AML-193 (cell line): Measurements from ENCODE around the gene DNAJC6.
"Not testable (repeated sequence)": the region's sequence is repeated elsewhere in the genome, so short reads cannot be mapped to it uniquely, and the experiment has no call there.

ENCODE experiments used
- DNase-seq, 2 experiments: peaks; one replicate each; lab custom pipeline; 2025; lab: John Stamatoyannopoulos, UW

The DNAJC6 gene

GRCh38 chr1:65357291-65357960 is 48.1 kb downstream of the DNAJC6 start:
- DNase-seq = no peak

- DNase-seq = no peak
Observed at GRCh38 chr1:65359888-65360287, 50.5 kb downstream of the DNAJC6 start.

GRCh38 chr1:65360648-65361047 is 51.3 kb downstream of the DNAJC6 start:
- DNase-seq = no peak

- no peak for DNase-seq
Observed at GRCh38 chr1:65362545-65362944, 53.2 kb downstream of the DNAJC6 start.

GRCh38 chr1:65363484-65363883 is 54.1 kb downstream of the DNAJC6 start:
- no peak for DNase-seq

GRCh38 chr1:65368403-65368802 is 59.1 kb downstream of the DNAJC6 start:
- no peak for DNase-seq

- DNase-seq = no peak
Observed at GRCh38 chr1:65371544-65371943, 62.2 kb downstream of the DNAJC6 start.

GRCh38 chr1:65372557-65372956 is 63.2 kb downstream of the DNAJC6 start:
- no peak for DNase-seq

GRCh38 chr1:65377496-65378246 is 68.3 kb downstream of the DNAJC6 start:
- DNase-seq = no peak

- DNase-seq = no peak
Observed at GRCh38 chr1:65378247-65378946, 69.1 kb downstream of the DNAJC6 start.

GRCh38 chr1:65384426-65384825 is 75.1 kb downstream of the DNAJC6 start:
- not testable (repeated sequence) for DNase-seq

GRCh38 chr1:65386439-65386838 is 77.1 kb downstream of the DNAJC6 start:
- no peak for DNase-seq

GRCh38 chr1:65387821-65388220 is 78.5 kb downstream of the DNAJC6 start:
- no peak for DNase-seq

- no peak for DNase-seq
Observed at GRCh38 chr1:65388908-65389695, 79.8 kb downstream of the DNAJC6 start.

- no peak for DNase-seq
Observed at GRCh38 chr1:65392497-65392896, 83.2 kb downstream of the DNAJC6 start.

GRCh38 chr1:65393347-65393746 is 84.0 kb downstream of the DNAJC6 start:
- no peak for DNase-seq

- no peak for DNase-seq
Observed at GRCh38 chr1:65393928-65394327, 84.6 kb downstream of the DNAJC6 start.

- DNase-seq = no peak
Observed at GRCh38 chr1:65395887-65396612, 86.7 kb downstream of the DNAJC6 start.

GRCh38 chr1:65398083-65398482 is 88.7 kb downstream of the DNAJC6 start:
- DNase-seq = no peak

GRCh38 chr1:65399003-65399402 is 89.7 kb downstream of the DNAJC6 start:
- DNase-seq = no peak

- DNase-seq = no peak
Observed at GRCh38 chr1:65401612-65402011, 92.3 kb downstream of the DNAJC6 start.

- no peak for DNase-seq
Observed at GRCh38 chr1:65404941-65405340, 95.6 kb downstream of the DNAJC6 start.
